OCI-LY7 (cell line): ENCODE measurements around the gene ABCC5. TPM values are rescaled to one million over a fixed set of nuclear protein-coding genes. Genes with fewer than 3 reads are reported as not detected.

ENCODE experiments used
- BruUV-seq: library from RNA; stranded (reverse); fragments of 400-500 nt; replicated peaks from 2 replicates; lab custom pipeline; 2021; lab: Mats Ljungman, UMichigan
- CTCF ChIA-PET: fragments of 300-600 bp; sonication (Branson Sonifier 250); formaldehyde crosslinking; loops from one replicate; lab custom pipeline; 2022; ENCODE audit warnings: antibody characterized with exemption; ENCODE audit not compliant: unreplicated experiment; lab: Charles Lee
- POLR2A ChIA-PET: fragments of 300-600 bp; sonication (Branson Sonifier 250); formaldehyde crosslinking; loops from one replicate; lab custom pipeline; 2022; ENCODE audit warnings: antibody characterized with exemption; lab: Charles Lee
- DNase-seq: peaks from one replicate; pipeline ENCODE4 v3.0.0-alpha.2; 2015; ENCODE audit warnings: low spot score
- H2AFZ ChIP-seq: fragments of 200-600 bp; sonication (generic), shearing (Covaris generic); 2 replicates; pipeline ENCODE4 v1.6.1; 2014; ENCODE audit warnings: mild to moderate bottlenecking, antibody characterized with exemption, low read length, moderate library complexity
- H3K27ac ChIP-seq: fragments of 200-600 bp; sonication (generic); 2 replicates; pipeline ENCODE4 v1.5.1; 2014; ENCODE audit warnings: mixed run types, low read depth, mild to moderate bottlenecking, moderate library complexity, low read length, inconsistent platforms; ENCODE audit not compliant: poor library complexity, severe bottlenecking
- H3K36me3 ChIP-seq: fragments of 200-600 bp; sonication (generic); 2 replicates; pipeline ENCODE4 v1.6.1; 2014; ENCODE audit warnings: mild to moderate bottlenecking, antibody characterized with exemption, low read length, moderate library complexity, mixed read lengths; ENCODE audit not compliant: insufficient read depth
- H3K4me1 ChIP-seq: fragments of 200-600 bp; sonication (generic); 2 replicates; pipeline ENCODE4 v1.5.1; 2014; ENCODE audit warnings: mild to moderate bottlenecking, low read length; ENCODE audit not compliant: insufficient read depth, poor library complexity, severe bottlenecking
- H3K4me2 ChIP-seq: fragments of 200-600 bp; sonication (generic); 2 replicates; pipeline ENCODE4 v1.6.1; 2014; ENCODE audit warnings: mild to moderate bottlenecking, low read length
- H3K4me3 ChIP-seq: fragments of 200-600 bp; sonication (generic); 2 replicates; pipeline ENCODE4 v1.5.1; 2014; ENCODE audit warnings: mild to moderate bottlenecking, low read depth, low read length; ENCODE audit not compliant: poor library complexity, severe bottlenecking
- H3K79me2 ChIP-seq: fragments of 200-600 bp; sonication (generic); 2 replicates; pipeline ENCODE4 v1.6.1; 2016; ENCODE audit warnings: low read depth, mild to moderate bottlenecking, low read length, moderate library complexity, mixed read lengths; ENCODE audit not compliant: insufficient read depth
- H3K9me2 ChIP-seq: fragments of 200-600 bp; sonication (generic); 2 replicates; pipeline ENCODE4 v1.6.1; 2016; ENCODE audit warnings: mild to moderate bottlenecking, low read length, mixed read lengths; ENCODE audit not compliant: insufficient read depth
- H3K9me3 ChIP-seq: fragments of 200-600 bp; sonication (generic); 2 replicates; pipeline ENCODE4 v1.6.1; 2014; ENCODE audit warnings: mild to moderate bottlenecking, mixed run types, low read length, mixed read lengths
- H4K20me1 ChIP-seq: fragments of 200-600 bp; sonication (generic); 2 replicates; pipeline ENCODE4 v1.6.1; 2014; ENCODE audit warnings: mild to moderate bottlenecking, antibody characterized with exemption, low read length, moderate library complexity, mixed read lengths; ENCODE audit not compliant: insufficient read depth
- EZH2phosphoT487 ChIP-seq: fragments of 200-600 bp; sonication (generic); IDR thresholded peaks from 2 replicates; pipeline ENCODE4 v1.6.1; 2018; ENCODE audit warnings: low read depth, borderline replicate concordance, mild to moderate bottlenecking, mixed run types, antibody characterized with exemption, low read length, moderate library complexity, mixed read lengths
- intact Hi-C: fragments of 100-400 bp; cut with micrococcal nuclease; formaldehyde crosslinking; loops from one replicate; pipeline ENCODE4 v1.10.0; 2022; ENCODE audit not compliant: unreplicated experiment
- total RNA-seq, 2 experiments: library from RNA; depleted of rRNA in 1 of 2; stranded (reverse); fragments of >200 nt in 1 of 2; shearing (Covaris generic) in 1 of 2; gene quantifications; 2 replicates each; pipeline ENCODE4 v1.2.3, GENCODE V29; 2014 to 2022
- TF ChIP-seq, protein P1 (sequence below): fragments of 200-600 bp; sonication (generic); conservative IDR thresholded peaks from 2 replicates; pipeline ENCODE4 v1.5.1; 2014; ENCODE audit warnings: mild to moderate bottlenecking, antibody characterized with exemption, low read length, moderate library complexity, mixed read lengths

Gene ABCC5
- total RNA-seq, 2 experiments from 2014 or later: 18.1 to 24.8 TPM

- no peaks in the 10 kb centered on the region for H4K20me1 ChIP-seq
- H3K9me2 ChIP-seq: no peaks in the 10 kb centered on the region
- POLR2A ChIA-PET: interaction anchor here (0.7 to 1.3 kb wide), 2 partner anchors 9 to 226 kb away, joined by 3 to 4 read pairs; no protein-coding TSS in a partner anchor
- H3K9me3 ChIP-seq: no peaks in the 10 kb centered on the region
- peaks cover 11% of the 10 kb centered on the region for H3K4me1 ChIP-seq
- no peak for DNase-seq
- no peaks in the 10 kb centered on the region for H3K79me2 ChIP-seq
- peaks cover 3% of the 10 kb centered on the region; the same call in 1 of the 2 replicates for H3K36me3 ChIP-seq
- no peak for TF ChIP-seq EZH2phosphoT487
- TF ChIP-seq, protein P1, sequence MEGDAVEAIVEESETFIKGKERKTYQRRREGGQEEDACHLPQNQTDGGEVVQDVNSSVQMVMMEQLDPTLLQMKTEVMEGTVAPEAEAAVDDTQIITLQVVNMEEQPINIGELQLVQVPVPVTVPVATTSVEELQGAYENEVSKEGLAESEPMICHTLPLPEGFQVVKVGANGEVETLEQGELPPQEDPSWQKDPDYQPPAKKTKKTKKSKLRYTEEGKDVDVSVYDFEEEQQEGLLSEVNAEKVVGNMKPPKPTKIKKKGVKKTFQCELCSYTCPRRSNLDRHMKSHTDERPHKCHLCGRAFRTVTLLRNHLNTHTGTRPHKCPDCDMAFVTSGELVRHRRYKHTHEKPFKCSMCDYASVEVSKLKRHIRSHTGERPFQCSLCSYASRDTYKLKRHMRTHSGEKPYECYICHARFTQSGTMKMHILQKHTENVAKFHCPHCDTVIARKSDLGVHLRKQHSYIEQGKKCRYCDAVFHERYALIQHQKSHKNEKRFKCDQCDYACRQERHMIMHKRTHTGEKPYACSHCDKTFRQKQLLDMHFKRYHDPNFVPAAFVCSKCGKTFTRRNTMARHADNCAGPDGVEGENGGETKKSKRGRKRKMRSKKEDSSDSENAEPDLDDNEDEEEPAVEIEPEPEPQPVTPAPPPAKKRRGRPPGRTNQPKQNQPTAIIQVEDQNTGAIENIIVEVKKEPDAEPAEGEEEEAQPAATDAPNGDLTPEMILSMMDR: no peak
- H2AFZ ChIP-seq: no peak overlapping the region
- H3K27ac ChIP-seq: no peak overlapping the region
- no peak overlapping the region for H3K4me3 ChIP-seq
- no peak overlapping the region for H3K4me2 ChIP-seq
- intact Hi-C loops: no loop called here
- CTCF ChIA-PET: interaction anchor here (1.0 kb wide), 1 partner anchor 61 kb away, joined by 3 read pairs; no protein-coding TSS in a partner anchor
- BruUV-seq: no TSS peak
These were observed 15.9 kb downstream of the ABCC5 start for GRCh38 chr3:184001761-184002160.

DNA sequence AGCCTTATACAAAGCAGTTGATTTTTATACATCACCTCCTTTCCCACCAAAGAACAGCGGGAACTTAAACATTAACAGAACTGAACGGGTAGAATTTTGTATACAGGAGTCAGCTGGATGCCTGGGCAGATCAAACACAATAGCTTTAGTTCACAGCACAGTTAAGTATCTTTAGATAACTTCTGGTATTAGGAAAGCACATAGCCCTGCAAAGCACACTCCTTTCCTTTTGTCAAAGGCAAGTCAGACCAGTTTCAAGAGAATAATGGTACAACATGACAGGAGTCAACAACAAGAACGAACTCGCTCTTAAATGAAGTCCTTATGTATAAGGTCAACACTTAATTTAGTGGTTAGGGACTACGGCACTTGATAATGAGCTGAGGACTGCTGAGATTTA lies 26.3 kb downstream of the ABCC5 start:
- no peak for DNase-seq
- POLR2A ChIA-PET: interaction anchor here (0.6 to 2.1 kb wide), 5 partner anchors 10 to 202 kb away, joined by 3 to 6 read pairs (median 4); no protein-coding TSS in a partner anchor
- H3K9me3 ChIP-seq: no peaks in the 10 kb centered on the region
- H3K36me3 ChIP-seq: peaks cover 8% of the 10 kb centered on the region; the same call in 1 of the 2 replicates
- H3K79me2 ChIP-seq: no peaks in the 10 kb centered on the region
- no peak overlapping the region for H3K4me3 ChIP-seq
- H3K27ac ChIP-seq: no peak overlapping the region
- no peaks in the 10 kb centered on the region for H3K4me1 ChIP-seq
- no peak for TF ChIP-seq EZH2phosphoT487
- TF ChIP-seq, protein P1: no peak
- H3K4me2 ChIP-seq: no peak overlapping the region
- H4K20me1 ChIP-seq: no peaks in the 10 kb centered on the region
- H3K9me2 ChIP-seq: no peaks in the 10 kb centered on the region
- CTCF ChIA-PET: interaction anchor here (1.0 kb wide), 1 partner anchor 14 kb away, joined by 3 read pairs; no protein-coding TSS in a partner anchor
- H2AFZ ChIP-seq: no peak overlapping the region
- BruUV-seq: no TSS peak
- intact Hi-C loops: no loop called here

- no peak overlapping the region for H2AFZ ChIP-seq
- H3K4me1 ChIP-seq: no peaks in the 10 kb centered on the region
- ChIA-PET CTCF (no interaction called here), POLR2A (interaction anchor here (0.5 to 2.2 kb wide), 4 partner anchors 12 to 220 kb away, joined by 3 to 9 read pairs (median 4); no protein-coding TSS in a partner anchor)
- no peak for DNase-seq
- no peak overlapping the region for H3K27ac ChIP-seq
- H3K4me3 ChIP-seq: no peak overlapping the region
- intact Hi-C loops: no loop called here
- H4K20me1 ChIP-seq: no peaks in the 10 kb centered on the region
- peaks cover 17% of the 10 kb centered on the region for H3K36me3 ChIP-seq
- no TSS peak for BruUV-seq
- no peak overlapping the region for H3K4me2 ChIP-seq
- no peak for TF ChIP-seq EZH2phosphoT487
- TF ChIP-seq, protein P1: no peak
- no peaks in the 10 kb centered on the region for H3K9me3 ChIP-seq
- no peaks in the 10 kb centered on the region for H3K79me2 ChIP-seq
- H3K9me2 ChIP-seq: no peaks in the 10 kb centered on the region
These were observed 29.4 kb downstream of the ABCC5 start for GRCh38 chr3:183988216-183988790.
